Fibroblast of the conjunctiva (primary cell): Measurements from ENCODE around the gene DPF3.

Experiments used
- DNase-seq: peaks from one replicate; pipeline ENCODE4 v3.0.0-alpha.2; 2010; ENCODE audit warnings: low read depth

The DPF3 gene

GRCh38 chr14:72644038-72644437, 249.9 kb downstream of the DPF3 start:
- no peak for DNase-seq

DNA sequence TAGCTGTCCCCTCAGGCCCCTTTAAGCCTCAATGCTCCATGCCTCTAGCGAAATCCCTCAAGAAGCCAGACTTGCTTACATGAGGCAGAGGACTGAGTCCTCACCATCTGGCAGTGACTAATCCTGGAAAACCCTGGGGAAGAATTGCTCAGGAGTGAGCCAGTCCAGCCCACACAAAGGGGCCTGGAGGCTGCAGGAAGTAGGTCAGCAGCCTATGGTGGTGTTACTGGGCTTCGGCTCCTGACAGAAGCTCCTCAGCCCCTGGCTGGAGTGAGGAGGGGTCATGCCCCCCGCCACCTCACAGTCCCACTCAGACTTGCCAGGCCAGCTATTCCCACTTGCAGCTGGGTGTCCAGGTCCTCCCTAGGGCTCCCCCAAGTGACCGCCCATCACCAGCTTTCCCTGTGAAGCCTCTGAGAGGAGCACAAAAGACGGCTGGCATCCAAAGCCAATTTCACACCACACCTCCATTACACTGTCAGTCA, 250.5 kb downstream of the DPF3 start:
- DNase-seq, result peak; percentile 91

DNA sequence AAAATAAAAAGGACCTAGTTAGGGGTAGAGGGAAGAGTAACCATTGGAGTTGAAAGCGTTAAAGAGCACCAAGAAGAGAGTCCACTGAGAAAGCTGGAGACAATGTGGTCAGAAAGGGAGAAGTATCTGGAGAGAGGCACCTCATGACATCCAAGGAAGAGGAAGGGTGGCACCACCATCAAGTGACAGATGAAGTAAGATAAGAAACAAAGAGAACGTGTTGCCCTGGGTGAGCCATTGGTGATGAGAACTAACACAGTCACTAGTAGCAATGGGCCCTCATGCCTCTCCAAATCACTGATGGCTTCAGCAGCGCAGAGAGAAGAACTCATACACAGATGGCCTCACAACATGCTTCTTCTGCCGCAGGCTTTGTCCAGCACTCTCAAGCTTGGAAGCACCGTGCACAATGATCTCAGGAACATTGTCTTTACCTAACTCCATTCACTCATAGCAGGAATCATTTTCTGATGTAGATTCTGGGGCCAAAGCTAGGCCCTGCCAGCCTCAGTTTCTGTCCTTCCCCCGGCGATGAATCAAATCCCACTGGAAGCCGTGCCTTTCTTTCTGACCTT, 252.9 kb downstream of the DPF3 start:
- no peak for DNase-seq

- no peak for DNase-seq
These were observed 255.9 kb downstream of the DPF3 start for GRCh38 chr14:72638021-72638420.

DNA sequence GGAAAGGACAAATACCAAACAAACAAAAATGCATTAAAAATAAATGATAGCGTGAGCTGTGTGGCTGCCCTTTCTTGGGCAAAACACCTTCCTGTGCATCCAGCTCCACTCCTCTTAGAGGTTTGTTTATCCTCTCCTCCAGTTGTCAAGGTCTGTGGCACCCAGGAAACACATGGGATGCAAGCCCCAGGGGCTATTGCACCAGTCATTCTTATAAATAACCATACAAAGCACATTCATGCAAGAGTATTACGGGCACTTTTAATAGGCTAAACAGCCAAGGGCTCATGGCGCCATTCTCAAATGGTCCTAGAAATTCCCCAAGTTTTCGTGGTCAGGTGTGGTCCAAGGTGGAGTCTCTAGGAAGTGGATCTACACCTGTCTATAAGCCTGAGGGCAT, 257.0 kb downstream of the DPF3 start:
- DNase-seq, result no peak

GRCh38 chr14:72636094-72636493, 257.8 kb downstream of the DPF3 start:
- no peak for DNase-seq

GRCh38 chr14:72634691-72635616, 258.9 kb downstream of the DPF3 start:
- no peak for DNase-seq

GRCh38 chr14:72633551-72633950, 260.4 kb downstream of the DPF3 start:
- DNase-seq, result no peak

DNA sequence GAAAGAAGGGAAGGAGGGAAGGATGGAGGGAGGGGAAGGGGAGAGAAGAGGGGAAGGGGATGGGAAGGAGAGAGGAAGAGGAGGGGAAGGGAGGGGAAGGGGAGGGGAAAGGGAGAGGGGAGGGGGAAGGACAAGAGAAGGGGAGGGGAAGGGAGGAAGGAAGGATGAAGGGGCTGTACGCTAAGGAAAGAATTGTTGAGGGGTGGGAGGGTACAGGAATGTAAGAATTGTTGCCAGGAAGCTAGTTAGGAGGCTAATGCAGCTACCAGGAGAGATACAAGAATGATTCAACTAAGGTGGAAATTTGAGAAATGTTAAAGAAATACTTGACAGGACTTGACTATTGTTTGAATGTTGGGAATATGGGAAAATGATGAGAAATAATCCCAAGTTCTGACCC, 261.2 kb downstream of the DPF3 start:
- DNase-seq, result no peak

DNA sequence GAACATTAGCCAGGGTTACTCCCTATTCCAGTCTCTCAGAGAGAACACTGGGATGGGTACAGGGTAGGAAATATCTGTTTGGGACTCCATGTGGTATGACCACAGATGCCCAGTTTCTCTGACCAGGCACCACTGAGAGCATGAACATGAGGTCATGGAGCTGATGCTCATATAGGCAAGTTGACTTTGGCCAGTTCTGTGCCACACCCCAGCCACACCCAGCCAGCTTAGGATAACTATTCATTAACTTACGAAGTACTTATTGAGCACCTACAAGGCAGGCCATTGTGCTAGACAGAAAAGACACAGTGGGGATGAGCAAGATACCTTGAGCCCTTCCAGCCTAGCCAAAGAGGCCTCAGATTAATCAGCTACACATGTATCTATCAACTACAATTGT, 262.5 kb downstream of the DPF3 start:
- DNase-seq, result no peak

- no peak for DNase-seq
These were observed 263.5 kb downstream of the DPF3 start for GRCh38 chr14:72630374-72630773.

DNA sequence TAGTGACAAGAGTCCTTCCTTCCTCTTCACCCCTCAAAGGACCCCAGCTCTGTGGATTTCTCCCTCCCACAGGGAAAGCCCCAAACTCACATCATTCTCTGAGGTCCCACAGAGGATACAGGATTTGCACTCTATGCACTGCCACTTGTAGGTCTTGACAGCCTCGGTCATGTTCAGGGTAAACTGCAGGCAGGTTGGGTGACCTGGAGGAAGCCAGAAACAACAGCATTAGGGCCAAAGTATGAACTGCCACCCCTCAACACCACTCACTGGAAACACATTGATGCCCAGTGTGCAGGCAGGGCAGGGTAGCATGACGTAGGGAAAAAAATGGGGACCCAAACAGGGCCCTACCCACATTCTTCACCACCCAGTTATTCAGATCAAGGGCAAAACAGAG, 264.4 kb downstream of the DPF3 start:
- no peak for DNase-seq

DNA sequence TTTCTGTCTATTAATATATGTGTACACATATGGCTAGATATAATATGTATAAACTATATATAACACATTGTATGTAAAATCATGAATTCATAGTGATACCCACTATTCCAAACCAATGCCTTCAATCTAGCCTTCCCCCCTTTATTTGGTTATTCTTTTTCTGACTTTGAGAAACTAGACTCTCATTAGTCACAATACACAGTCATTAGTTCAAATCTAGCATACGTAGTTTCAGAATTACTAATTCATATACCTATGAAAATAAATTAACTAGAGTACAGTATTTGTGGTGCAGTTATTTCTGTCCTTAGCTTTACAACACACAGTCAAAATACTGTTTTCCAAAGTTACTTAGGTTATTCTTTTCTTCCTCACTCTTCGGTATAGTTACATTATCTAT, 268.2 kb downstream of the DPF3 start:
- DNase-seq, result no peak

GRCh38 chr14:72621387-72622065, 272.4 kb downstream of the DPF3 start:
- no peak for DNase-seq

GRCh38 chr14:72619881-72620280, 274.0 kb downstream of the DPF3 start:
- no peak for DNase-seq

DNA sequence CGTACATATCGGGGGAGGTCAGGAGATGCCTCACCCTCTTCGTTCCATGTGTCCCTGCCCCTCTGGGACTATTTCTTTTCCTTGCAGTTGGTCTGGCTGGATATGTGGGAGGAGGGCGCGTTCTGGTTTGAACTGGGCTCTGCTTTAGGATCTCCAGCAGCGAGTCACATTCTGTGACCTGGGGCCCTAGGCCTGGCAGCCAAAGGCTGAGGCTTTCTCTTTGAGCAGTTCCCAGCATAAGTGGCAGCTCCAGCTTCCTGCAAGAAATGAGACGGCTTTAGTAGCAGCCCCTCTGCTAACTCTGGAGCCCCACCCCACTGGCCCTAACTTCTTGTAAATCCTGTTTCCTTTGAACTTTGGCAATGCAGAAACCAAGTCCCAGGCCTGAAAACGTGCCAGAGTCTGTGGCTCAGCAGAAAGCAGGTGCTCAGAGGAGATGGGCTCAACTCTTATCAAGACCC, 274.8 kb downstream of the DPF3 start:
- DNase-seq, result no peak

- no peak for DNase-seq
These were observed 275.5 kb downstream of the DPF3 start for GRCh38 chr14:72618424-72618823.

- DNase-seq, result peak; percentile 28
These were observed 276.4 kb downstream of the DPF3 start for GRCh38 chr14:72617391-72618031.

GRCh38 chr14:72616811-72617210, 277.1 kb downstream of the DPF3 start:
- no peak for DNase-seq

GRCh38 chr14:72616294-72616693, 277.6 kb downstream of the DPF3 start:
- peak; percentile 53 for DNase-seq

- no peak for DNase-seq
These were observed 278.3 kb downstream of the DPF3 start for GRCh38 chr14:72615451-72616121.
